Left ventricle myocardium inferior (tissue), 1 donor: ENCODE measurements around the gene SLC39A11. TPM values are rescaled to one million over a fixed set of nuclear protein-coding genes. Genes with fewer than 3 reads are reported as not detected.

Experiments used
- DNase-seq: peaks from one replicate; pipeline ENCODE4 v3.0.0-alpha.2; 2020
- H3K27ac ChIP-seq: fragments of 200-600 bp; replicated peaks from 2 replicates; pipeline ENCODE4 v1.8.0; 2021
- H3K27me3 ChIP-seq: fragments of 200-600 bp; 2 replicates; pipeline ENCODE4 v1.8.0; 2021; ENCODE audit warnings: low read depth
- H3K36me3 ChIP-seq: fragments of 200-600 bp; 2 replicates; pipeline ENCODE4 v1.8.0; 2021
- H3K4me1 ChIP-seq: fragments of 200-600 bp; 2 replicates; pipeline ENCODE4 v1.8.0; 2021
- H3K4me3 ChIP-seq: fragments of 200-600 bp; 2 replicates; pipeline ENCODE4 v1.8.0; 2021; ENCODE audit warnings: mild to moderate bottlenecking, moderate library complexity
- H3K9me3 ChIP-seq: fragments of 200-600 bp; replicated peaks from 2 replicates; pipeline ENCODE4 v1.8.0; 2021
- intact Hi-C: fragments of 100-400 bp; cut with micrococcal nuclease; formaldehyde crosslinking; loops from one replicate; pipeline ENCODE4 v1.11.0; 2022
- total RNA-seq: library from RNA; stranded (reverse); fragmentation: NEBNext Ultra II Directional; extraction: Animal tissue kit (Norgen Biotek cat#: 25700); gene quantifications from one replicate; pipeline ENCODE4 v1.2.1, GENCODE V29; 2021
- TF ChIP-seq, protein P1 (sequence below): fragments of 200-600 bp; IDR thresholded peaks from 2 replicates; pipeline ENCODE4 v1.8.0; 2021; ENCODE audit warnings: antibody characterized with exemption, mild to moderate bottlenecking, borderline replicate concordance
- donor health status: DM: no; HTN: yes; CAD: no; lungs with severe emphysema.

SLC39A11 gene
- total RNA-seq, 1 donor from 2014 or later = 6.4 TPM

DNA sequence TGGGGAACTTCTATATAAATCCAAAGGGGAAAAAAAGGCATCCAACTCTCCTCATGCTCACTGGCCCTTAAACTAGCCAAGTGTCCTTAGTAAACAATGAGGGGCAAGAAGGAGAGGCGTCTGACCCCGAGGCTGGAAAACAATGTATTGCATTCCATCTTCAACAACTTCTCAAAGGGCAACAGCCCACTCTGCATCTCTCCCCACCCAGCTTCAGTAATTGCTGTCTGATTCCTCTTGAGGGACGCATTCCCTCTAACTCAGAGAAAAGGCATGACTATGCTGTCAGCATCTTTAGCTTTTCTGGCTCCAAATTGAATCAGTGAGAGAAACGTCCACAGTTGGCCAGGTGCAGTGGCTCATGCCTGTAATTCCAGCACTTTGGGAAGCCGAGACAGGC is 145.8 kb downstream of the SLC39A11 start:
- TF ChIP-seq, protein P1, sequence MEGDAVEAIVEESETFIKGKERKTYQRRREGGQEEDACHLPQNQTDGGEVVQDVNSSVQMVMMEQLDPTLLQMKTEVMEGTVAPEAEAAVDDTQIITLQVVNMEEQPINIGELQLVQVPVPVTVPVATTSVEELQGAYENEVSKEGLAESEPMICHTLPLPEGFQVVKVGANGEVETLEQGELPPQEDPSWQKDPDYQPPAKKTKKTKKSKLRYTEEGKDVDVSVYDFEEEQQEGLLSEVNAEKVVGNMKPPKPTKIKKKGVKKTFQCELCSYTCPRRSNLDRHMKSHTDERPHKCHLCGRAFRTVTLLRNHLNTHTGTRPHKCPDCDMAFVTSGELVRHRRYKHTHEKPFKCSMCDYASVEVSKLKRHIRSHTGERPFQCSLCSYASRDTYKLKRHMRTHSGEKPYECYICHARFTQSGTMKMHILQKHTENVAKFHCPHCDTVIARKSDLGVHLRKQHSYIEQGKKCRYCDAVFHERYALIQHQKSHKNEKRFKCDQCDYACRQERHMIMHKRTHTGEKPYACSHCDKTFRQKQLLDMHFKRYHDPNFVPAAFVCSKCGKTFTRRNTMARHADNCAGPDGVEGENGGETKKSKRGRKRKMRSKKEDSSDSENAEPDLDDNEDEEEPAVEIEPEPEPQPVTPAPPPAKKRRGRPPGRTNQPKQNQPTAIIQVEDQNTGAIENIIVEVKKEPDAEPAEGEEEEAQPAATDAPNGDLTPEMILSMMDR = no peak
- no peak for DNase-seq
- H3K36me3 ChIP-seq = no peaks in the 10 kb centered on the region
- intact Hi-C loops = no loop called here
- H3K9me3 ChIP-seq = no peaks in the 10 kb centered on the region
- no peak overlapping the region for H3K4me3 ChIP-seq
- no peaks in the 10 kb centered on the region for H3K4me1 ChIP-seq
- no peak overlapping the region for H3K27ac ChIP-seq
- H3K27me3 ChIP-seq = no peaks in the 10 kb centered on the region

DNA sequence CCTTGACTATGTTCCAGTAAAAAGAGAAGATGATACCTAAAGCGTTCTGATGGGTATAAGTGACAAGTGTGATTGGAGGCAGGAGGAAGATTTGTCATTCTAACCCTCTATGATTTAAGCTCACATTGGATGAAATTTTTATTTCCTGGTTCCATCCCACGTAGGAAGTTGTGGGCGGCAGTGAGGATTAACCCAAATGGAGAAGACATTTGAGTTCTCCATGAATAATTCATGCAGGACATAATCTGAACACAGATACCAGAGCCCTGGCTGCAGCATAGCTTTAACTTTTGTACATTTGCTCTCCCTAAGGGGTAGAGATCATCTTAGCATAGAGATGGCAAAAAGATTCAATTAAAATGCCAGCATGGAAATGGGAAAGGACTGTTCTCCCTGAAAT is 146.3 kb downstream of the SLC39A11 start:
- H3K4me1 ChIP-seq = no peaks in the 10 kb centered on the region
- TF ChIP-seq, protein P1 = no peak
- no peak overlapping the region for H3K27ac ChIP-seq
- DNase-seq = no peak
- no peaks in the 10 kb centered on the region for H3K27me3 ChIP-seq
- intact Hi-C loops = no loop called here
- no peak overlapping the region for H3K4me3 ChIP-seq
- H3K9me3 ChIP-seq = no peaks in the 10 kb centered on the region
- no peaks in the 10 kb centered on the region for H3K36me3 ChIP-seq

DNA sequence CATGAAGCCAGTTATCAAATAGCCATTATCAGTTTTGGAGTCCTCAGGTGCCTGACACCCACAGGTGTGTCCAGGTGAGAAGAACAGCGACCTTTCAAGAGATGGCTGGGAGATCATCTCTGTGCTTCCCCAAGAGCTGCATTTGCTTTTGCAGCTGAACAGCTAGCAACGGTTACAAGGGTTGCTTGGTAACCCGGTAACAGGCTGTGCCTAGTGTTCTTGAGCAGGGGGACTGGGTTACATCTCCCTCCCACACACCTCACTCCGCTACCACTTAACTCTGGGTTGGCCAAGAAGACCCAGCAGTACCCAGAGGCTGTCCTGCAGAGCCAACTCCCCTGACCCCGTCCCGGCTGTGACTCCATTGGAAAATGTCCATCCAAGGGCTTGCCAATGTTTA is 147.0 kb downstream of the SLC39A11 start:
- no peaks in the 10 kb centered on the region for H3K36me3 ChIP-seq
- intact Hi-C loops = no loop called here

DNA sequence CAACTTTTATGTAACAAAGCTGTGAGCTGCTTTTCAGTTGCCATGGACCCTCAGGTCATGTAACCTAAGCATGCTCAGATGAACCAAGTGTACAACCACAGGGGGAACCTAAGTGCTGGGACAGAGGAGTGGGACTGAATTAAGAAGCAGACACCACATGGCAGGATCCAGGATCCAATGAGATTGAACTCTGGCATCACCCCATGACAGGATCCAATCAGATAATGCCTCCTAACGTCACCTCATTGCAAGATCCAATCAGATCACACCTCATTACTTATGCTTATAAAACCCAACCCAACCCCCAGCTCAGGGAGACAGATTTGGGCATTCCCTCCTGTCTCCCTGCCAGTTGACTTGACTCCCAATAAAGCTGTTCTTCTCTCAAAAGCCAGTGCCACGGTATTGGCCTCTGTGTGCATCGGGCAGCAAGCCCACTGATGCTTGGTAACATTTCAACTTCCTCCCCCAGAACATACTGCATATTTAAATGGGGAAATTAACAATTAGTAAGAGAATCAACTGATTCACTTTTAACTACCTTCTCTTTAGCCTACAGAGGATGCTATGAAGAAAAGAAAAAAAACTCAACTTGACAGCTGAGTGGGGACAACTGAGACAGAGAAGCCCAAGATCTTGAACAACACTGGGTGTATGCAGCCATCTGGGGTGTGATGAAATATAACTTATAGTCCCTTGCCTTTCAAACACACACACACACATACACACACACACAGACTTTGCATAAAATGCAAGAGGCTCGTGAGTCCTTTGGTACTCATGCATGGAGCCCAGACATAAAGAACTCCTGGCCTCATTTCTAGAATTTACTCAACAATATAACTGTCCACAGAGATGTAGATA is 148.4 kb downstream of the SLC39A11 start:
- Histone ChIP-seq H3K9me3 (no peaks in the 10 kb centered on the region), H3K36me3 (no peaks in the 10 kb centered on the region), H3K27ac (no peak overlapping the region), H3K4me3 (no peak overlapping the region), H3K4me1 (no peaks in the 10 kb centered on the region), H3K27me3 (no peaks in the 10 kb centered on the region)
- TF ChIP-seq, protein P1 = no peak
- DNase-seq = no peak
- intact Hi-C loops = no loop called here

More for the DNA sequence above, 147.0 kb downstream of the SLC39A11 start:
- no peaks in the 10 kb centered on the region for H3K9me3 ChIP-seq
- TF ChIP-seq, protein P1 = no peak
- DNase-seq = no peak
- no peak overlapping the region for H3K4me3 ChIP-seq
- H3K27me3 ChIP-seq = no peaks in the 10 kb centered on the region
- no peak overlapping the region for H3K27ac ChIP-seq
- no peaks in the 10 kb centered on the region for H3K4me1 ChIP-seq

DNA sequence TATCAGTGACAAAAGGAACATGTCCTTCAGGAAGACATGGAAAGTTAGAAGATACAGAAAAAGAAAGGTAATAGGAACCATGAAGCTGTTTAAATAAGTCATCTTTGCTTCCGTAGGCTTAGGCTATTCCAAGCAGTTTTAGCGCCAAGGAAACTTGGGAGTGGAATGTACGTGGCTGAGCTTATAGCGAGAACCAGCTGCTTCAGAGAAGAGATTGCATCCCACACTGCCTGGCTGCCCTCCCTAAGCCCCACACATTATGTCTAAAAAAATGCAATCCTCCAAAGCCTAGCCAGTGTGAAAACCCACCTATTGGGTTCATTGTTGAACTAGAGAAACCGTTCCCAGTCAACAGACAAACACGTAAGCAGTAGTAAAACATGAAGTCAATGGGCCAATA is 149.9 kb downstream of the SLC39A11 start:
- no peak overlapping the region for H3K4me3 ChIP-seq
- TF ChIP-seq, protein P1 = no peak
- no peaks in the 10 kb centered on the region for H3K4me1 ChIP-seq
- no peaks in the 10 kb centered on the region for H3K36me3 ChIP-seq
- H3K9me3 ChIP-seq = no peaks in the 10 kb centered on the region
- H3K27ac ChIP-seq = no peak overlapping the region
- DNase-seq = no peak
- intact Hi-C loops = no loop called here
- no peaks in the 10 kb centered on the region for H3K27me3 ChIP-seq
